NOMO-1 treated with DMSO at 0.1 percent for 48 hours (cell line): ENCODE data around the gene FOXL2.
A peak's percentile ranks its signal among the peaks of the same experiment; 100 is the strongest.

ENCODE experiments used
- DNase-seq: peaks from one replicate; lab custom pipeline; 2025; ENCODE audit not compliant: unreplicated experiment; lab: John Stamatoyannopoulos, UW

FOXL2 gene

GRCh38 chr3:138945709-138946662 lies 951 bp downstream of the FOXL2 start:
- peak; percentile 79 for DNase-seq

DNA sequence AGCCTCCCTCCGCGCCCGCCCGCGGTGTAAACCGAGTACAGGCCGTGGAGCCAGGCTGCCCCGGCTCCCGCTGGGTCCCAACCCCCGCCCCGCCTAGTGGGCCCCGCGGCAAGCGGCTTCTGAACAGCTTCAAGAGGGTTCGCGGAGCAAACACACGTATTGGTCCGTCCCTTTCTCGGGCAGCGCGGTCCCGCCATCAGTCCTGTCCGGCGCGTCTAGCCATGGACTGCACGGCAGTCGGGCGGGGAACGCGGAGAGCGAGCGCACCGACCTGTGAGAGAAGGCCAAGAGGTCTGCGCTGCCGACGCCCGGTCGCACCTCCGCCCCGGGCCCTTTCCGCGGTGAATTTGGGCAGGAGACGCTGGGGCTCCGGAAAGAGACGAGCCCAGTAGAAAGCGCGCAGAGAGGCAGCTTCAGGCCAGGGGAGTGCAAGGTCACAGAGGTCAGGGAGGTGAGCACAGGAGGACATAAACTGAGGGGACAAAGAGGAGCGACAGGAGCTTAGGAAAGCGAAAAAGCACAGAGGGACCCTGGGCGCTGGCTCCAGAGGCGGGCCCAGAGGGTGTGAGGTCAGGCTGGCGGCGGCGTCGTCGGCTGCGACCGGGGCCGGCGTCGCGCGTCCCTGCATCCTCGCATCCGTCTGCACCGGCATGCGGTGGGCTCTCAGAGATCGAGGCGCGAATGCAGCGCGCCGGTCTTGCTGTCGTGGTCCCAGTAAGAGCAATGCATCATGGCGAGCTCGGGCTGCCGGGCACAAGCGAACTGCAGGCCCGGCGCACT lies 1.8 kb downstream of the FOXL2 start:
- no peak for DNase-seq

DNA sequence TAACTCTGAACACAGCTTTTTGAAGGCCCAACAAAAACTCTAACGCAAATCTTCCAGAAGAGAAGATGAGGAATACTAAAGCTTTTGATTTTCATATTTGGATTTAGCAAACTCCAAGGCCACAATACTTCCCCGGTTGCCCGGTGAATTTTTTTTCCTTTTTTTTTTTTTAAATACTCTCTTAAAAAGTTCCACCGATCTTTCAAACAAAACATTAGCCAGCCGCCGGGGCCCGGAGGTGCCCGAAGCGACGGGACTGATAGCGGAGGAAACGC lies 2.3 kb downstream of the FOXL2 start:
- DNase-seq, result no peak

DNA sequence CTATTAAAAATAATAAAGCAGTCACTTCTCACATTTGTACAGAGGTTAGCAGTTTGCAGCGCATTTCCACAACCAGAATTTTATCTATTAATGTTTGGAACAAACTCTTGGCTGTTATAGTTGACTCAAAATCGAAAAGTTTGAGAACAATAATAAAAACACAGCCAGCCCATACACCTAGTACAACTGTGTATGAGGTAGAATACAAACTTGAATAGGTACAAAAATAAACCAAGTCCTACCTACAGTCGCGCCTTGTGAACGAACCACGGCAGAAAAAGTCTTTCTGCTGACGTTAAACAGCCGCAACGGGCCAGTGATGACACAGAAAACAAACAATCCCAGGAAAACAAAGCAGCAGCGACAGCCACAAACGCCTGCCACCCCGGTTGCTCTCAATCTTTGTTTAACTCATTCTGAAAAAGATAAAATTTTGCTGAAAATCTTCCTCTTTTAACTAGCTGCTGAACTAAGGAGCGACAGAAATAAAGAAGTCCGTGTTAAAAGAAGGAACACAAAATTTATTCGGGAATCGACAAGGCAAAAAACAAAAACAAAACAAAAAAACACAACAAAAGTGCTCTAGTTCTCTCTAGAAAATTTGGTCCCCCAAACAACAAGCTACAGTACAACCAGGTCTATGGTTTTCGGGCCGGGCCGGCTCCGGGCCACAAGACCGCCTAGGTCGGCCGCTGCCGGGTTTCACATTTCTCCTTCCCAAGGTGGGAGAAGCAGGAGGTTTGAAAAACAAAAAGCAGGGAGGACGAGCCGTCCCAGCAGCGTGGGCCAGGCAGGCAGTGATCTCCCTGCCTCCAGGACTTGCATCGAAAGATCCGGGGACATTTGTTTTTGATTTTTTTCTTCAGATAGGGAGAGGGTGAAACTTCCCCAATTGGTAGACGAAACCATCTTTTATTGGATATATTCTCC lies 2.9 kb downstream of the FOXL2 start:
- no peak for DNase-seq

- no peak for DNase-seq
Observed at GRCh38 chr3:138942861-138943623, 3.9 kb downstream of the FOXL2 start.

GRCh38 chr3:138942271-138942670 lies 4.7 kb downstream of the FOXL2 start:
- no peak for DNase-seq

DNA sequence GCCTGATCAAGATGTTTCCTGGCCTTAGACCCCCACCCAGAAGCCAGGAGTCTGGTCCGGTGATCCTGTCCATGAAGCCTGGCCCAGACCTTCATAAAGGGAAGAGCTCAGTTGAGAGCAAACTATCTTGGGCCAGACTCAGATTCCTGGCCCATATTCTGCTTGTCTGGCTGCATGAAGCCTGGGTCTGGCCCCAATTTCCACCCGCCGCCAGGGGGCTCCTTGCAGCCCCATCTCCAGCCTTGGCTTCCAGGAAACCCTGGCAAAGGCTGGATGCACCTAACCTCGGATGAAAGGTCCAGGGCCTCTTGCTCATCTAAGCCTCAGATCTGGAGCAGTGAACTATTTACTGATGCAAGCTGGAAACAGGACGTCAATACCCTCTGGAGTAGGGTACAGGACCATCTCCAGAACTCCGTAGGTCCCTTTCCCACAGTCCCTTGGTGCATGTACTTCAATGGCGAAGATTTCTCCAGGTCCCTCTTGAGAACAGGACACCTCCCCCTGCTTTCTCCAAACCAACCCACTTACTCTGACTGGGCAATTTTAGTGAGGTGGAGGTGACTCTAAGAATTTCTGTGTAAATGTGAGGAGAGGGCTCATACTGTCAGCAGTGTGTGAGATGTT lies 5.6 kb downstream of the FOXL2 start:
- DNase-seq, result peak; percentile 25

GRCh38 chr3:138940446-138940845 lies 6.5 kb downstream of the FOXL2 start:
- no peak for DNase-seq

- DNase-seq, result no peak
Observed at GRCh38 chr3:138939561-138940241, 7.2 kb downstream of the FOXL2 start.

DNA sequence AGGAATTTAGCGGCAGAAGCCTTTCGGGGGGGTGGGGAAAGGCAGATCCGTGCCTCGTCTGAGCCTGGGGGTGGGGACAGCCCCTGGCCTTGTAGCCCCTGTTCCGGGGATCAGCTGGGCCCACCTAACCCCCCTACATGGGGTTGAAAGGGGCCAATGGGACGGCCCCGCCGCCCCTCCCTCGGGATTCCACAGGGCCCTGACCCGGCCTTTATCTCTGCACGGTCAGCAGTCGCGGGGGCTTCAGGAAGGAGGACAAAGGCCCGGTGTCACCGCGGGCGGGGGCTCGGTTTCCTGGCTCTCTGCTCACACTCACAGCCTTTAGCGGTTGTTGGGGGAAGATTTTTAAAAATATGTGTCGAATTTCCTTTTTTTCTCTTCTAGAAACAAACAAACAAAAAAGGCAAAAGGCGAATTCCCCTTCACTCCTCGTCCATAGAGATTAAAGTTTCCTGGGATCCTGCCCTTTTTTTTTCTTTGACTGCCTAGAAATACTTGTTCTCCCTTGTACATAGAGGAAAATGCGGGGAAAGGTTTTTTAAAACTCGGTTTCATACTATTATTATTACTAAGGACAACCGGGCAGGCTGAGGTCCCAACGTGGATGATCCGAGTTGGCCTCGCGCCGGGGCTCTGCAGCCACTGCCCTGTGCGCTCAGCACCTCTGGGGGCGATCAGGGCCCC lies 7.9 kb downstream of the FOXL2 start:
- no peak for DNase-seq

GRCh38 chr3:138938056-138938876 lies 8.7 kb downstream of the FOXL2 start:
- no peak for DNase-seq

- no peak for DNase-seq
Observed at GRCh38 chr3:138937690-138938055, 9.3 kb downstream of the FOXL2 start.

- DNase-seq, result no peak
Observed at GRCh38 chr3:138936741-138937689, 9.9 kb downstream of the FOXL2 start.

- DNase-seq, result peak; percentile 25
Observed at GRCh38 chr3:138935863-138936740, 10.8 kb downstream of the FOXL2 start.

GRCh38 chr3:138935505-138935862 lies 11.5 kb downstream of the FOXL2 start:
- no peak for DNase-seq
